ENCODE results near the gene EPHA5. TPM values are rescaled to one million over a fixed set of nuclear protein-coding genes. Genes with fewer than 3 reads are reported as not detected.

Gene EPHA5
- total RNA-seq, 2 donors from 2014 or later: under 0.01 TPM; not detected in 1

DNA sequence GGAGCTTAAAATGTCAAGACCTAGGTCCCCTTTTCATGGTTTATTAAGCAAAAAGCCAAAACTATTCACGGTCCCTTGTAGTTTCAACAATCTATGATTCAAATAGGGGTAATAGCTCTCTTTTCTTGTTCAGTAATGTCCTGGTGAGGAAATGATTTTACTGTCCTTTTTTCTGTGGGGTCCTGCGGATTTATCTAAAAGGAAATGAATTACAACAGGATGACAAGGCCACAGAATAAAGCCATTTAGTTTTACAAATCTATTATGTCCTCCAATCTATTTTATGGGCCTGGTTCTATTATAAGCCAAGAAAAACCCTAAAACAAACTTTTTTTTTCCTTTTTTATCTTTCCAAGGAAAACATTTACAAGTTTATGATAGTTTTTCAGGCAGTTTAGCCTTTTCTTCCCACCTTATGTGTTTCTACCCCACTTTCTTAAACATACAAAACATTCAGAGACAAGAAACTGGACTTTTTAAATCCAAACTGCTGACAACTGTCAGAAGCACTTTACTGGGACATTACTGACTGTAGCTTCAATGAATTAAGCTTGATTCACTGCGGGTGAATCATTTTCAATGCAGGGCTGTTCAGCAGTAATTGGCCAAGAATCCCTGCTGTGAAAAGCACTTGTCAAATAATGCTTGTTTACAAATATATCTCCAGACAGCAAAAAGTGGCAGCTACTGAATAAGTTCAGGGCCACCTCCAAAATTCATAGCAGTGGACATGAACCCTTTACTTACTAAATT lies 4.3 kb downstream of the EPHA5 start:
- Histone ChIP-seq H3K4me3 (no peak overlapping the region), H3K27ac (no peak overlapping the region), H3K36me3 (replicated peaks in 1 of 2; ENCODE audit: insufficient read depth in 1 of 2, low read depth in 2 of 2) (no peaks in the 10 kb centered on the region), H3K9me3 (no peaks in the 10 kb centered on the region), H3K27me3 (peaks cover 0 to 28% of the 10 kb centered on the region in 2 donors), H3K4me1 (peaks cover 34% of the 10 kb centered on the region)
- TF ChIP-seq POLR2A (IDR thresholded peaks at IDR 0.05): no peak
- TF ChIP-seq, protein P1, sequence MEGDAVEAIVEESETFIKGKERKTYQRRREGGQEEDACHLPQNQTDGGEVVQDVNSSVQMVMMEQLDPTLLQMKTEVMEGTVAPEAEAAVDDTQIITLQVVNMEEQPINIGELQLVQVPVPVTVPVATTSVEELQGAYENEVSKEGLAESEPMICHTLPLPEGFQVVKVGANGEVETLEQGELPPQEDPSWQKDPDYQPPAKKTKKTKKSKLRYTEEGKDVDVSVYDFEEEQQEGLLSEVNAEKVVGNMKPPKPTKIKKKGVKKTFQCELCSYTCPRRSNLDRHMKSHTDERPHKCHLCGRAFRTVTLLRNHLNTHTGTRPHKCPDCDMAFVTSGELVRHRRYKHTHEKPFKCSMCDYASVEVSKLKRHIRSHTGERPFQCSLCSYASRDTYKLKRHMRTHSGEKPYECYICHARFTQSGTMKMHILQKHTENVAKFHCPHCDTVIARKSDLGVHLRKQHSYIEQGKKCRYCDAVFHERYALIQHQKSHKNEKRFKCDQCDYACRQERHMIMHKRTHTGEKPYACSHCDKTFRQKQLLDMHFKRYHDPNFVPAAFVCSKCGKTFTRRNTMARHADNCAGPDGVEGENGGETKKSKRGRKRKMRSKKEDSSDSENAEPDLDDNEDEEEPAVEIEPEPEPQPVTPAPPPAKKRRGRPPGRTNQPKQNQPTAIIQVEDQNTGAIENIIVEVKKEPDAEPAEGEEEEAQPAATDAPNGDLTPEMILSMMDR (IDR thresholded peaks at IDR 0.05): no peak
- 82 to 83% methylated on average over 3 of the region's 3 CpGs for WGBS, 2 donors
- DNase-seq: no peak
- intact Hi-C loops (cut with DNase I): no loop called here
- no peak for ATAC-seq

DNA sequence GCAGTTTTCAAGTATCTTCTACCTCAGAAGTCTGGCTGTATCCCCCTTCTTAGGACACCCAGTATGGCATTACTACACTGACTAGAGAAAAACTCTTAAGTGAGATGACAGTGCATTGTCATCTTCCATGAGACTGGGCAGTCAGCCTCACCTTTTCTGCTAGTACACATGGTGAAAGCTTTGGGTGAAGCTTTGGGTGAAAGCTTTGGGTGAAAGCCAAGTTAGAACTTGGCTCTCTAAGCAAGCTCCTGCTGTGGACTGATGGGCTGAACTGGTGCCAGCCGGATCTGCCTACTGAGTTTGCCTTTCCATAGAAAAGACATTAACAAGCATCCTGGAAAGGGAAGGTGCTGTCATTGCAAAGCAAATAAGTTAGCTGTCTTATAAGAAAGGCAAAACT lies 8.8 kb downstream of the EPHA5 start:
- H3K27ac ChIP-seq: no peak overlapping the region
- WGBS, 2 donors: 23 to 43% methylated on average over 1 of the region's 1 CpG
- H3K4me3 ChIP-seq: no peak overlapping the region
- no peaks in the 10 kb centered on the region for H3K27me3 ChIP-seq
- H3K9me3 ChIP-seq: no peaks in the 10 kb centered on the region
- TF ChIP-seq, protein P1 (IDR thresholded peaks at IDR 0.05): no peak
- no peak for TF ChIP-seq POLR2A (IDR thresholded peaks at IDR 0.05)
- no peaks in the 10 kb centered on the region for H3K4me1 ChIP-seq
- intact Hi-C loops (cut with DNase I): no loop called here
- no peaks in the 10 kb centered on the region for H3K36me3 ChIP-seq (replicated peaks in 1 of 2; ENCODE audit: insufficient read depth in 1 of 2, low read depth in 2 of 2)
- DNase-seq (peak in 3 of 4 donors; percentile 13 to 56 (median 46)), ATAC-seq (no peak)

DNA sequence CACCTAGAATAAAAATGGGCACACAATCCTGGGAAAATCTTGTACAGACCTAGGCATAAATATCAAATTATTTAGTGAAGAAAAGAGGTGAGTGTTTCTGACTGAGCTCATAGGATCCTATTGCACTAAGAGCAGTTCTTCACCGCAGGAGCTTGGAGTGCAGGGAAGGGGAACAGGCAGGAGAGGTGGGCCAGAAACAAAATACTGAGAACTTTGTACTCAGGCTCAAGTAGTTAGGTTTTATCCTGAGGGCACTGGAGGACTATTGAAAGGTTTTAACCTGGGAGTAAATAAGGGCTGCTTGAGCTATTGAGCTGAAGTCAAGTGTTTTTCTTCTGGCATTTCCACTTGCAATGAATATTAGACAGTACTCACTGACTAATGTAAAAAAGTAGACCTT lies 12.2 kb downstream of the EPHA5 start:
- no peak for ATAC-seq
- intact Hi-C loops (cut with DNase I): no loop called here
- Histone ChIP-seq H3K9me3 (no peaks in the 10 kb centered on the region), H3K27ac (no peak overlapping the region), H3K36me3 (replicated peaks in 1 of 2; ENCODE audit: insufficient read depth in 1 of 2, low read depth in 2 of 2) (no peaks in the 10 kb centered on the region), H3K4me1 (no peaks in the 10 kb centered on the region), H3K4me3 (no peak overlapping the region), H3K27me3 (no peaks in the 10 kb centered on the region)
- 81 to 85% methylated on average over 1 of the region's 1 CpG for WGBS, 2 donors
- TF ChIP-seq, protein P1 (IDR thresholded peaks at IDR 0.05): no peak
- no peak for TF ChIP-seq POLR2A (IDR thresholded peaks at IDR 0.05)
- DNase-seq: no peak

DNA sequence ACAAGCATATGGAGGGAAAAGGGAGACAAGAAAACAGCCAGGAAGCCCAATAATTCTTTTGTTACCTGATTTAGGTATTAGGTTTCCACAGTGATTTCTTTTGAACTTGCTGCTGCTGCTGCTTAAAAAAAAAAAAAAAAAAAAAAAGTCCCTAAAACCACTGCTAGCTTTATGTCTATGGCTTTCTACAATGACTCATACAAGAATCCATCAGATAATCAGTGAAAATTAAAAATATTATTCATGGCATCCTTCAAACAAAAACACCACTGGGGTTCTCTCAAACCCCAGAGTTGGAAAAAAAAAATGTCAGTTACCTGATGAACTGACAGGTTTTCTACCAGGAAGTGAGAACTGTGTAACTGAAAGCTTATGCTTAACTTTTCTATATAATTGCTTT lies 14.3 kb downstream of the EPHA5 start:
- intact Hi-C loops (cut with DNase I): no loop called here
- H3K4me3 ChIP-seq: no peak overlapping the region
- H3K9me3 ChIP-seq: no peaks in the 10 kb centered on the region
- DNase-seq (no peak), ATAC-seq (no peak)
- no peaks in the 10 kb centered on the region for H3K4me1 ChIP-seq
- no peaks in the 10 kb centered on the region for H3K36me3 ChIP-seq (replicated peaks in 1 of 2; ENCODE audit: insufficient read depth in 1 of 2, low read depth in 2 of 2)
- H3K27me3 ChIP-seq: no peaks in the 10 kb centered on the region
- no peak overlapping the region for H3K27ac ChIP-seq
- TF ChIP-seq POLR2A (IDR thresholded peaks at IDR 0.05): no peak

DNA sequence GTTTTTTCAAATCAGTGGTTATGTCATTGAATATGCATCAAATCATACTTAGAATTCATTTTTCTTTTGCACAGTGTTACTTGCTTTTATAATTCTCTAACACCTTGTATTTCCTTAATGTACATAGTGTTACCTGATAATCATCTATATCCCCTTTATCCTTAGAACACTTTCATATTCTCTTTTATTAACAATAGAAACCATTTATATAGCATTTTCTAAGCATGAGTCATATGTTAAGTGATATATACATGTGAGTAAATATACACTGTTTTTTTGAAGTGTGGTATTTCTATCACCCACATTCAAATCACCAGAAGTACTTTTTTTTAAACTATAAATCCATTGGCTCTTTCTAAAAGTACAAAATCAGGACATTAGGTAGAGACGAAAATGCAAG lies 15.3 kb downstream of the EPHA5 start:
- TF ChIP-seq POLR2A (IDR thresholded peaks at IDR 0.05): no peak
- TF ChIP-seq, protein P1 (IDR thresholded peaks at IDR 0.05): no peak
- H3K4me1 ChIP-seq: no peaks in the 10 kb centered on the region
- intact Hi-C loops (cut with DNase I): no loop called here
- H3K9me3 ChIP-seq: no peaks in the 10 kb centered on the region
- ATAC-seq (no peak), DNase-seq (no peak)
- H3K27me3 ChIP-seq: no peaks in the 10 kb centered on the region
- 82 to 83% methylated on average over 1 of the region's 1 CpG for WGBS, 2 donors
- H3K27ac ChIP-seq: no peak overlapping the region
- H3K36me3 ChIP-seq (replicated peaks in 1 of 2; ENCODE audit: insufficient read depth in 1 of 2, low read depth in 2 of 2): no peaks in the 10 kb centered on the region
- no peak overlapping the region for H3K4me3 ChIP-seq
